ENCODE measurements around the gene C8A. TPM values are rescaled to one million over a fixed set of nuclear protein-coding genes. Genes with fewer than 3 reads are reported as not detected.

C8A gene
- total RNA-seq (2014; rRNA removed; shearing (Covaris generic); ENCODE audit: low replicate concordance): not detected in 2 replicates

GRCh38 chr1:56854521-56855099, at the start of gene C8A:
Gene C8A, plus strand, starts transcription at chr1:56854797. Its CDS starts 105 bp downstream, at chr1:56854902.
- in situ Hi-C loops (cut with HindIII; ENCODE audit: low pct_unique_long_range_greater_than_20kb, low sequenced_read_pairs): no loop called here
- no peak for DNase-seq (ENCODE audit: low read depth)

GRCh38 chr1:56806804-56807203, 47.8 kb upstream of the C8A start:
- no peak for DNase-seq (ENCODE audit: low read depth)
- in situ Hi-C loops (cut with HindIII; ENCODE audit: low pct_unique_long_range_greater_than_20kb, low sequenced_read_pairs): no loop called here

- no peak for DNase-seq (ENCODE audit: low read depth)
Measured at GRCh38 chr1:56808410-56808809, 46.2 kb upstream of the C8A start.

GRCh38 chr1:56811331-56811730, 43.3 kb upstream of the C8A start:
- in situ Hi-C loops (cut with HindIII; ENCODE audit: low pct_unique_long_range_greater_than_20kb, low sequenced_read_pairs): no loop called here
- DNase-seq (ENCODE audit: low read depth): peak; percentile 11

More at GRCh38 chr1:56808410-56808809, 46.2 kb upstream of the C8A start:
- in situ Hi-C loops (cut with HindIII; ENCODE audit: low pct_unique_long_range_greater_than_20kb, low sequenced_read_pairs): no loop called here

GRCh38 chr1:56814205-56814604, 40.4 kb upstream of the C8A start:
- in situ Hi-C loops (cut with HindIII; ENCODE audit: low pct_unique_long_range_greater_than_20kb, low sequenced_read_pairs): no loop called here
- DNase-seq (ENCODE audit: low read depth): no peak

GRCh38 chr1:56816264-56816663, 38.3 kb upstream of the C8A start:
- in situ Hi-C loops (cut with HindIII; ENCODE audit: low pct_unique_long_range_greater_than_20kb, low sequenced_read_pairs): no loop called here
- no peak for DNase-seq (ENCODE audit: low read depth)

GRCh38 chr1:56816909-56817308, 37.7 kb upstream of the C8A start:
- in situ Hi-C loops (cut with HindIII; ENCODE audit: low pct_unique_long_range_greater_than_20kb, low sequenced_read_pairs): no loop called here
- DNase-seq (ENCODE audit: low read depth): no peak

GRCh38 chr1:56817716-56818463, 36.7 kb upstream of the C8A start:
- no peak for DNase-seq (ENCODE audit: low read depth)
- in situ Hi-C loops (cut with HindIII; ENCODE audit: low pct_unique_long_range_greater_than_20kb, low sequenced_read_pairs): no loop called here

- DNase-seq (ENCODE audit: low read depth): no peak
- in situ Hi-C loops (cut with HindIII; ENCODE audit: low pct_unique_long_range_greater_than_20kb, low sequenced_read_pairs): no loop called here
Measured at GRCh38 chr1:56819387-56819899, 35.2 kb upstream of the C8A start, which contains the start of gene FYB2. Gene FYB2, minus strand, starts transcription at chr1:56819404. Its CDS starts 114 bp downstream, at chr1:56819290.

GRCh38 chr1:56820755-56821461, 33.7 kb upstream of the C8A start:
- in situ Hi-C loops (cut with HindIII; ENCODE audit: low pct_unique_long_range_greater_than_20kb, low sequenced_read_pairs): no loop called here
- peak; percentile 54 for DNase-seq (ENCODE audit: low read depth)

- peak; percentile 30 for DNase-seq (ENCODE audit: low read depth)
- in situ Hi-C loops (cut with HindIII; ENCODE audit: low pct_unique_long_range_greater_than_20kb, low sequenced_read_pairs): no loop called here
Measured at GRCh38 chr1:56821462-56821797, 33.2 kb upstream of the C8A start.

- in situ Hi-C loops (cut with HindIII; ENCODE audit: low pct_unique_long_range_greater_than_20kb, low sequenced_read_pairs): no loop called here
- DNase-seq (ENCODE audit: low read depth): no peak
Measured at GRCh38 chr1:56824271-56824670, 30.3 kb upstream of the C8A start.

- in situ Hi-C loops (cut with HindIII; ENCODE audit: low pct_unique_long_range_greater_than_20kb, low sequenced_read_pairs): no loop called here
- peak; percentile 51 for DNase-seq (ENCODE audit: low read depth)
Measured at GRCh38 chr1:56824938-56825337, 29.7 kb upstream of the C8A start.

GRCh38 chr1:56825436-56825835, 29.2 kb upstream of the C8A start:
- no peak for DNase-seq (ENCODE audit: low read depth)
- in situ Hi-C loops (cut with HindIII; ENCODE audit: low pct_unique_long_range_greater_than_20kb, low sequenced_read_pairs): no loop called here

- in situ Hi-C loops (cut with HindIII; ENCODE audit: low pct_unique_long_range_greater_than_20kb, low sequenced_read_pairs): no loop called here
- DNase-seq (ENCODE audit: low read depth): peak; percentile 8
Measured at GRCh38 chr1:56827711-56828110, 26.9 kb upstream of the C8A start.

- in situ Hi-C loops (cut with HindIII; ENCODE audit: low pct_unique_long_range_greater_than_20kb, low sequenced_read_pairs): no loop called here
- no peak for DNase-seq (ENCODE audit: low read depth)
Measured at GRCh38 chr1:56830052-56830451, 24.5 kb upstream of the C8A start.

- in situ Hi-C loops (cut with HindIII; ENCODE audit: low pct_unique_long_range_greater_than_20kb, low sequenced_read_pairs): no loop called here
- peak; percentile 57 for DNase-seq (ENCODE audit: low read depth)
Measured at GRCh38 chr1:56831871-56832693, 22.5 kb upstream of the C8A start.

- in situ Hi-C loops (cut with HindIII; ENCODE audit: low pct_unique_long_range_greater_than_20kb, low sequenced_read_pairs): no loop called here
- DNase-seq (ENCODE audit: low read depth): no peak
Measured at GRCh38 chr1:56833088-56833487, 21.5 kb upstream of the C8A start.

All from Caki2 (cell line).